ENCODE measurements around the gene PCDHGB1. TPM values are rescaled to one million over a fixed set of nuclear protein-coding genes. Genes with fewer than 3 reads are reported as not detected.

PCDHGB1 gene
- total RNA-seq, 1 donor from 2014 or later: 1.6 TPM

DNA sequence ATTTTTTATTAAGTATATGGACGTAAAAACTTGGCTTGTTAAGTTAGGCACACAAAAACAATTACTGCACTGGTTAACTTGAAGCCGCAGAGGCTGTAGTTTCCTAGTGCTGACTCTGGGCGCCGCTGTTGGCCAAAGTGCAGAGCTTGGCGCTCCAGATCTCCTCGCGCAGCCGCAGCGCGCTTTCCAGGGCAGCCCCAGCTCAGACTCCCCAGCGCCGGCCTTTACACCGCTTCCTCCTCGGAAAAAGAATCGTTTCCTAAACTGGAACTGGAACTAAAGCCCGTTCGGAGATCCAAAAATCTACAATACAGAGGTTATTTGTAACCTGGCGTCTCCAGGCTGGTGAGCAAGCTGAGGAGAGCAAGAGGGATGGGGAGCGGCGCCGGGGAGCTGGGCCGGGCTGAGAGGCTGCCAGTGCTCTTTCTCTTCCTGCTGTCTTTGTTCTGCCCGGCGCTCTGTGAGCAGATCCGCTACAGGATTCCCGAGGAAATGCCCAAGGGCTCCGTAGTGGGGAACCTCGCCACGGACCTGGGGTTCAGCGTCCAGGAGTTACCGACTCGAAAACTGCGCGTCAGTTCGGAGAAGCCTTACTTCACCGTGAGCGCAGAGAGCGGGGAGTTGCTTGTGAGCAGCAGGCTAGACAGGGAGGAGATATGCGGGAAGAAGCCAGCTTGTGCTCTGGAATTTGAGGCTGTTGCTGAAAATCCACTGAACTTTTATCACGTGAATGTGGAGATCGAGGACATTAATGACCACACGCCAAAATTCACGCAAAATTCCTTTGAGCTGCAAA is 48.1 kb downstream of the PCDHGB1 start, which contains the start of gene PCDHGB5:
PCDHGB5 (plus strand) TSS at position 192 of the 796 bp plus-strand sequence; CDS start at position 373, 181 bp downstream.

Other genes starting within 250 kb of the PCDHGB1 start
- gene PCDHB3, start 249.6 kb upstream of the PCDHGB1 start, total RNA-seq: under 0.01 and 0.57 TPM in 2 replicates
- gene PCDHB4, start 228.3 kb upstream of the PCDHGB1 start, total RNA-seq: under 0.01 and 0.21 TPM in 2 replicates
- gene PCDHB5, start 214.9 kb upstream of the PCDHGB1 start, total RNA-seq: 0.34 and 1.00 TPM in 2 replicates
- gene PCDHB6, start 200.0 kb upstream of the PCDHGB1 start, total RNA-seq: 0.21 TPM in 1 of 2 replicates, not detected in the other
- gene PCDHB7, start 177.5 kb upstream of the PCDHGB1 start, total RNA-seq: 0.07 TPM in 1 of 2 replicates, not detected in the other
- gene PCDHB8, start 172.3 kb upstream of the PCDHGB1 start, total RNA-seq: 0.57 TPM in 1 of 2 replicates, not detected in the other
- gene PCDHB16, start 167.7 kb upstream of the PCDHGB1 start, total RNA-seq: 0.07 TPM in 1 of 2 replicates, not detected in the other
- gene PCDHB9, start 162.9 kb upstream of the PCDHGB1 start, total RNA-seq: under 0.01 and 0.14 TPM in 2 replicates
- under 0.01 and 0.57 TPM in 2 replicates for gene PCDHB10, start 157.7 kb upstream of the PCDHGB1 start, total RNA-seq
- gene PCDHB11, start 150.5 kb upstream of the PCDHGB1 start, total RNA-seq: 0.34 and 0.85 TPM in 2 replicates
- under 0.01 and 0.28 TPM in 2 replicates for gene PCDHB12, start 141.4 kb upstream of the PCDHGB1 start, total RNA-seq
- gene PCDHB13, start 136.2 kb upstream of the PCDHGB1 start, total RNA-seq: under 0.01 and 0.64 TPM in 2 replicates
- gene PCDHB14, start 126.8 kb upstream of the PCDHGB1 start, total RNA-seq: 0.34 and 1.7 TPM in 2 replicates
- gene PCDHB15, start 104.7 kb upstream of the PCDHGB1 start, total RNA-seq: 0.34 and 0.50 TPM in 2 replicates
- gene SLC25A2, start 46.0 kb upstream of the PCDHGB1 start, total RNA-seq: 0.14 TPM in 1 of 2 replicates, not detected in the other
- 84.6 and 94.3 TPM in 2 replicates for gene TAF7, start 29.3 kb upstream of the PCDHGB1 start, total RNA-seq
- under 0.01 and 0.43 TPM in 2 replicates for gene PCDHGA1, start 19.6 kb upstream of the PCDHGB1 start, total RNA-seq
- 0.34 and 1.00 TPM in 2 replicates for gene PCDHGA2, start 11.3 kb upstream of the PCDHGB1 start, total RNA-seq
- under 0.01 and 0.36 TPM in 2 replicates for gene PCDHGA3, start 6.3 kb upstream of the PCDHGB1 start, total RNA-seq
- under 0.01 and 1.8 TPM in 2 replicates for gene PCDHGA4, start 4.9 kb downstream of the PCDHGB1 start, total RNA-seq
- under 0.01 and 1.7 TPM in 2 replicates for gene PCDHGB2, start 9.9 kb downstream of the PCDHGB1 start, total RNA-seq
- gene PCDHGA5, start 14.1 kb downstream of the PCDHGB1 start, total RNA-seq: under 0.01 and 0.64 TPM in 2 replicates
- gene PCDHGB3, start 20.1 kb downstream of the PCDHGB1 start, total RNA-seq: 0.34 and 2.1 TPM in 2 replicates
- under 0.01 and 1.1 TPM in 2 replicates for gene PCDHGA6, start 23.8 kb downstream of the PCDHGB1 start, total RNA-seq
- under 0.01 and 1.8 TPM in 2 replicates for gene PCDHGA7, start 32.6 kb downstream of the PCDHGB1 start, total RNA-seq
- 3.1 and 8.0 TPM in 2 replicates for gene PCDHGB4, start 37.6 kb downstream of the PCDHGB1 start, total RNA-seq
- gene PCDHGA8, start 42.5 kb downstream of the PCDHGB1 start, total RNA-seq: 0.34 and 1.3 TPM in 2 replicates
- 4.8 and 14.0 TPM in 2 replicates for gene PCDHGB5, start 47.8 kb downstream of the PCDHGB1 start, total RNA-seq
- gene PCDHGA9, start 52.7 kb downstream of the PCDHGB1 start, total RNA-seq: 0.34 and 3.8 TPM in 2 replicates
- 0.68 and 4.0 TPM in 2 replicates for gene PCDHGB6, start 57.9 kb downstream of the PCDHGB1 start, total RNA-seq
- gene PCDHGA10, start 62.9 kb downstream of the PCDHGB1 start, total RNA-seq: 1.7 and 7.5 TPM in 2 replicates
- 1.4 and 9.3 TPM in 2 replicates for gene PCDHGB7, start 67.6 kb downstream of the PCDHGB1 start, total RNA-seq
- 2.1 and 5.3 TPM in 2 replicates for gene PCDHGA11, start 71.0 kb downstream of the PCDHGB1 start, total RNA-seq
- 0.68 and 2.2 TPM in 2 replicates for gene PCDHGA12, start 80.4 kb downstream of the PCDHGB1 start, total RNA-seq
- 17.1 and 38.5 TPM in 2 replicates for gene PCDHGC3, start 125.9 kb downstream of the PCDHGB1 start, total RNA-seq
- 0.34 and 1.2 TPM in 2 replicates for gene PCDHGC4, start 134.9 kb downstream of the PCDHGB1 start, total RNA-seq
- 0.34 and 1.1 TPM in 2 replicates for gene PCDHGC5, start 139.0 kb downstream of the PCDHGB1 start, total RNA-seq